ENCODE results near the gene OR6C6. TPM values are rescaled to one million over a fixed set of nuclear protein-coding genes. Genes with fewer than 3 reads are reported as not detected.

Gene OR6C6
- total and polyA plus RNA-seq, 2 experiments from 2014 or later: not detected

- H3K79me2 ChIP-seq (ENCODE audit: insufficient read depth): no peaks in the 10 kb centered on the region
- H3K36me3 ChIP-seq (ENCODE audit: low read depth): no peaks in the 10 kb centered on the region
- no peaks in the 10 kb centered on the region for H3K9me2 ChIP-seq (ENCODE audit: insufficient read depth)
- in situ Hi-C loops (cut with MboI): no loop called here
- no peak within 1 kb of the TSS for H3K9ac ChIP-seq
- H4K20me1 ChIP-seq (ENCODE audit: insufficient read depth): no peaks in the 10 kb centered on the region
- no peak within 1 kb of the TSS for H3K27ac ChIP-seq
- no peaks in the 10 kb centered on the region for H3K4me1 ChIP-seq (ENCODE audit: insufficient read depth)
- H3K27me3 ChIP-seq (replicated peaks; ENCODE audit: insufficient read depth): no peaks in the 10 kb centered on the region
- no peak within 1 kb of the TSS for H3K4me2 ChIP-seq (ENCODE audit: unreplicated experiment)
- WGBS, 2 experiments (ENCODE audit: low coverage in 1 of 2, low lambda C conversion rate in 2 of 2, missing lambda C conversion rate in 2 of 2): 25 to 29% methylated on average over 2 of the region's 2 CpGs
- H3K9me3 ChIP-seq (ENCODE audit: low read depth): no peaks in the 10 kb centered on the region
- no peaks in the 10 kb centered on the region for H3F3A ChIP-seq (ENCODE audit: insufficient read depth)
- H3K4me3 ChIP-seq: no peak within 1 kb of the TSS
- TF ChIP-seq EZH2 (IDR thresholded peaks at IDR 0.05; ENCODE audit: insufficient read depth, poor library complexity, severe bottlenecking) (no peak), EZH2phosphoT487 (IDR thresholded peaks at IDR 0.05; ENCODE audit: insufficient read depth, low read depth) (no peak)
- H2AFZ ChIP-seq: no peak within 1 kb of the TSS
- no peak for DNase-seq
These were observed 17.7 kb upstream of the OR6C6 start, which contains the start of gene OR6C1 for GRCh38 chr12:55314043-55314442. TSS of gene OR6C1 (plus strand) at chr12:55314343. CDS start at chr12:55320600, 6,257 bp downstream.

- H3K4me2 ChIP-seq (ENCODE audit: unreplicated experiment): no peak overlapping the region
- no peak overlapping the region for H3K9ac ChIP-seq
- TF ChIP-seq EZH2phosphoT487 (IDR thresholded peaks at IDR 0.05; ENCODE audit: insufficient read depth, low read depth) (no peak), EZH2 (IDR thresholded peaks at IDR 0.05; ENCODE audit: insufficient read depth, poor library complexity, severe bottlenecking) (no peak)
- H3K36me3 ChIP-seq (ENCODE audit: low read depth): no peaks in the 10 kb centered on the region
- no peaks in the 10 kb centered on the region for H3K27me3 ChIP-seq (replicated peaks; ENCODE audit: insufficient read depth)
- H3K4me1 ChIP-seq (ENCODE audit: insufficient read depth): no peaks in the 10 kb centered on the region
- no peak overlapping the region for H3K4me3 ChIP-seq
- DNase-seq: no peak
- no peaks in the 10 kb centered on the region for H3K9me2 ChIP-seq (ENCODE audit: insufficient read depth)
- no peaks in the 10 kb centered on the region for H3K79me2 ChIP-seq (ENCODE audit: insufficient read depth)
- no peak overlapping the region for H3K27ac ChIP-seq
- in situ Hi-C loops (cut with MboI): no loop called here
- WGBS, 2 experiments (ENCODE audit: low coverage in 1 of 2, low lambda C conversion rate in 2 of 2, missing lambda C conversion rate in 2 of 2): 0 to 2% methylated on average over 2 of the region's 2 CpGs
- H4K20me1 ChIP-seq (ENCODE audit: insufficient read depth): no peaks in the 10 kb centered on the region
- no peak overlapping the region for H2AFZ ChIP-seq
- no peaks in the 10 kb centered on the region for H3F3A ChIP-seq (ENCODE audit: insufficient read depth)
- H3K9me3 ChIP-seq (ENCODE audit: low read depth): no peaks in the 10 kb centered on the region
These were observed 6.4 kb downstream of the OR6C6 start for GRCh38 chr12:55289999-55290398.

- Histone ChIP-seq H3K79me2 (ENCODE audit: insufficient read depth) (no peaks in the 10 kb centered on the region), H3K9me3 (ENCODE audit: low read depth) (no peaks in the 10 kb centered on the region), H3K27me3 (replicated peaks; ENCODE audit: insufficient read depth) (no peaks in the 10 kb centered on the region), H2AFZ (no peak overlapping the region), H3K4me2 (ENCODE audit: unreplicated experiment) (no peak overlapping the region), H3K4me3 (no peak overlapping the region), H4K20me1 (ENCODE audit: insufficient read depth) (no peaks in the 10 kb centered on the region), H3K27ac (no peak overlapping the region), H3K9me2 (ENCODE audit: insufficient read depth) (no peaks in the 10 kb centered on the region), H3F3A (ENCODE audit: insufficient read depth) (no peaks in the 10 kb centered on the region), H3K4me1 (ENCODE audit: insufficient read depth) (no peaks in the 10 kb centered on the region), H3K9ac (no peak overlapping the region), H3K36me3 (ENCODE audit: low read depth) (no peaks in the 10 kb centered on the region)
- DNase-seq: no peak
- TF ChIP-seq EZH2 (IDR thresholded peaks at IDR 0.05; ENCODE audit: insufficient read depth, poor library complexity, severe bottlenecking): no peak
- TF ChIP-seq EZH2phosphoT487 (IDR thresholded peaks at IDR 0.05; ENCODE audit: insufficient read depth, low read depth): no peak
- in situ Hi-C loops (cut with MboI): no loop called here
- 8 to 12% methylated on average over 2 of the region's 2 CpGs for WGBS, 2 experiments (ENCODE audit: low coverage in 1 of 2, low lambda C conversion rate in 2 of 2, missing lambda C conversion rate in 2 of 2)
These were observed 15.4 kb downstream of the OR6C6 start for GRCh38 chr12:55280991-55281390.

GRCh38 chr12:55258303-55258702 lies 38.1 kb downstream of the OR6C6 start:
- H3K36me3 ChIP-seq (ENCODE audit: low read depth): no peaks in the 10 kb centered on the region
- H3F3A ChIP-seq (ENCODE audit: insufficient read depth): no peaks in the 10 kb centered on the region
- H3K9me2 ChIP-seq (ENCODE audit: insufficient read depth): no peaks in the 10 kb centered on the region
- H3K4me2 ChIP-seq (ENCODE audit: unreplicated experiment): no peak overlapping the region
- no peaks in the 10 kb centered on the region for H3K27me3 ChIP-seq (replicated peaks; ENCODE audit: insufficient read depth)
- no peak overlapping the region for H3K4me3 ChIP-seq
- no peaks in the 10 kb centered on the region for H3K4me1 ChIP-seq (ENCODE audit: insufficient read depth)
- H3K27ac ChIP-seq: no peak overlapping the region
- H4K20me1 ChIP-seq (ENCODE audit: insufficient read depth): no peaks in the 10 kb centered on the region
- H3K9ac ChIP-seq: no peak overlapping the region
- H2AFZ ChIP-seq: no peak overlapping the region
- no peak for DNase-seq
- in situ Hi-C loops (cut with MboI): no loop called here
- 8 to 11% methylated on average over 2 of the region's 2 CpGs for WGBS, 2 experiments (ENCODE audit: low coverage in 1 of 2, low lambda C conversion rate in 2 of 2, missing lambda C conversion rate in 2 of 2)
- no peaks in the 10 kb centered on the region for H3K9me3 ChIP-seq (ENCODE audit: low read depth)
- TF ChIP-seq EZH2 (IDR thresholded peaks at IDR 0.05; ENCODE audit: insufficient read depth, poor library complexity, severe bottlenecking) (no peak), EZH2phosphoT487 (IDR thresholded peaks at IDR 0.05; ENCODE audit: insufficient read depth, low read depth) (no peak)
- H3K79me2 ChIP-seq (ENCODE audit: insufficient read depth): no peaks in the 10 kb centered on the region

GRCh38 chr12:55256831-55257230 lies 39.5 kb downstream of the OR6C6 start:
- no peaks in the 10 kb centered on the region for H3K27me3 ChIP-seq (replicated peaks; ENCODE audit: insufficient read depth)

More at GRCh38 chr12:55256831-55257230, 39.5 kb downstream of the OR6C6 start:
- Histone ChIP-seq H3F3A (ENCODE audit: insufficient read depth) (no peaks in the 10 kb centered on the region), H3K4me2 (ENCODE audit: unreplicated experiment) (no peak overlapping the region), H4K20me1 (ENCODE audit: insufficient read depth) (no peaks in the 10 kb centered on the region), H3K9me3 (ENCODE audit: low read depth) (no peaks in the 10 kb centered on the region), H3K9me2 (ENCODE audit: insufficient read depth) (no peaks in the 10 kb centered on the region), H3K79me2 (ENCODE audit: insufficient read depth) (no peaks in the 10 kb centered on the region), H3K4me1 (ENCODE audit: insufficient read depth) (no peaks in the 10 kb centered on the region), H3K27ac (no peak overlapping the region), H3K36me3 (ENCODE audit: low read depth) (no peaks in the 10 kb centered on the region), H3K4me3 (no peak overlapping the region), H2AFZ (no peak overlapping the region), H3K9ac (no peak overlapping the region)
- in situ Hi-C loops (cut with MboI): no loop called here
- no peak for TF ChIP-seq EZH2phosphoT487 (IDR thresholded peaks at IDR 0.05; ENCODE audit: insufficient read depth, low read depth)
- no peak for TF ChIP-seq EZH2 (IDR thresholded peaks at IDR 0.05; ENCODE audit: insufficient read depth, poor library complexity, severe bottlenecking)
- WGBS, 2 experiments (ENCODE audit: low coverage in 1 of 2, low lambda C conversion rate in 2 of 2, missing lambda C conversion rate in 2 of 2): 41 to 49% methylated on average over 4 of the region's 4 CpGs
- no peak for DNase-seq
